Small intestine (tissue), 7 donors: ENCODE data around the gene OAS1. TPM values are rescaled to one million over a fixed set of nuclear protein-coding genes. Genes with fewer than 3 reads are reported as not detected.
"Not testable (repeated sequence)": the region's sequence is repeated elsewhere in the genome, so short reads cannot be mapped to it uniquely, and the experiment has no call there.

Source experiments
- DNase-seq, 2 donors: peaks; one replicate each; pipeline versions ENCODE4 v3.0.0 to v3.0.0-alpha.2; 2013
- FAIRE-seq: peaks from 2 replicates; lab custom pipeline; 2012; peaks lifted over from hg19 to GRCh38; lab: Jason Lieb, UNC
- H3K27ac ChIP-seq, 3 donors: one replicate each; pipeline ENCODE4 v1.5.1; 2013; ENCODE audit warnings: low read length in 2 of 3, mild to moderate bottlenecking in 2 of 3, control low read depth in 1 of 3, inconsistent platforms in 1 of 3, low read depth in 1 of 3, moderate library complexity in 1 of 3
- H3K27me3 ChIP-seq, 3 donors: one replicate each; pipeline ENCODE4 v1.6.1; 2013; ENCODE audit warnings: low read length in 3 of 3, inconsistent platforms in 1 of 3; ENCODE audit not compliant: control insufficient read depth in 3 of 3, insufficient read depth in 3 of 3
- H3K36me3 ChIP-seq, 3 donors: one replicate each; pipeline ENCODE4 v1.6.1; 2013; ENCODE audit warnings: low read length in 3 of 3, inconsistent platforms in 1 of 3, low read depth in 1 of 3, mild to moderate bottlenecking in 1 of 3, moderate library complexity in 1 of 3; ENCODE audit not compliant: control insufficient read depth in 3 of 3, insufficient read depth in 2 of 3
- H3K4me1 ChIP-seq, 3 donors: one replicate each; pipeline ENCODE4 v1.6.1; 2013; ENCODE audit warnings: low read length in 2 of 3, inconsistent platforms in 1 of 3, low read depth in 1 of 3, mild to moderate bottlenecking in 1 of 3, moderate library complexity in 1 of 3; ENCODE audit not compliant: control insufficient read depth in 3 of 3, insufficient read depth in 2 of 3
- H3K4me3 ChIP-seq, 3 donors: one replicate each; pipeline ENCODE4 v1.5.1; 2013; ENCODE audit warnings: low read length in 3 of 3, control low read depth in 1 of 3, inconsistent platforms in 1 of 3, low read depth in 1 of 3, mild to moderate bottlenecking in 1 of 3, moderate library complexity in 1 of 3
- H3K9me3 ChIP-seq, 2 donors: one replicate each; pipeline ENCODE4 v1.6.1; 2013; ENCODE audit warnings: low read depth in 1 of 2, low read length in 1 of 2; ENCODE audit not compliant: control insufficient read depth in 2 of 2, insufficient read depth in 1 of 2
- WGBS, 3 donors: extraction: QIAGEN DNeasy Blood & Tissue Kit; methylation state at CpG; one replicate each; pipeline ENCODE4 v1.1.7; 2013; 5-methylcytosine and 5-hydroxymethylcytosine counted together
- polyA plus RNA-seq, 4 donors: library from polyadenylated mRNA; stranded (reverse) in 3 of 4; unstranded in 1 of 4; fragments of 200-250 nt in 3 of 4; fragments of 120-200 nt in 1 of 4; gene quantifications; one replicate each; pipeline versions ENCODE4 v1.2.1 to v1.2.3, GENCODE V29; 2013
- donor health status: healthy with polysubstance abuse.
- donor health status: control.
- donor health status: control.
- donor health status: Bipolar disorder and iron deficiency.
- donor health status: healthy.

The OAS1 gene
- polyA plus RNA-seq, 4 donors: 21.3 to 66.9 (median 38.6) TPM

DNA sequence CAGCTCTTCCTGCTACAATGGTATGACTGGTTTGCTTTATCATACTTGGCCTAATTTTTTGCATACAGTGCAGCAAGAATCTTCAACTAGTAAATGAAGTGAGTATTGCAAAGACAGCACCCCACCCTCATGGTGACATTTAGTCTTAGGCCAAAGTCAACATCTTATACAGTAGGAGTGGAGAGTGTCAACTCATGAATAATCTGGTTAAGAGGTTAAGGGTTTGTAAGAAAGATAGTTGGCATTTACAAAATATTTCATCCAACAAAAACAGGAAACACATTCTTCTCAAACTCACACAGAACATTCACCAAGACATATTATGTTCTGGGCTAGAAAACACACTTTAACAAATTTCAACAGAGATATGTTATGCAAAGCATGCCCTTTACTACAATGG lies 2.2 kb upstream of the OAS1 start:
- Histone ChIP-seq H3K27ac (peak overlapping the region in 2 of 3 donors; percentile 32 to 37), H3K27me3 (no peaks in the 10 kb centered on the region), H3K36me3 (no peaks in the 10 kb centered on the region), H3K4me1 (peaks cover 10 to 18% (median 12%) of the 10 kb centered on the region in 3 donors), H3K4me3 (no peak overlapping the region), H3K9me3 (no peaks in the 10 kb centered on the region)
- DNase-seq (peak; percentile 28 to 65), FAIRE-seq (no peak)

- H3K27me3 ChIP-seq: no peaks in the 10 kb centered on the region
- H3K4me1 ChIP-seq: peaks cover 11 to 18% (median 12%) of the 10 kb centered on the region in 3 donors
Observed at GRCh38 chr12:112905451-112906089, 1.2 kb upstream of the OAS1 start.

DNA sequence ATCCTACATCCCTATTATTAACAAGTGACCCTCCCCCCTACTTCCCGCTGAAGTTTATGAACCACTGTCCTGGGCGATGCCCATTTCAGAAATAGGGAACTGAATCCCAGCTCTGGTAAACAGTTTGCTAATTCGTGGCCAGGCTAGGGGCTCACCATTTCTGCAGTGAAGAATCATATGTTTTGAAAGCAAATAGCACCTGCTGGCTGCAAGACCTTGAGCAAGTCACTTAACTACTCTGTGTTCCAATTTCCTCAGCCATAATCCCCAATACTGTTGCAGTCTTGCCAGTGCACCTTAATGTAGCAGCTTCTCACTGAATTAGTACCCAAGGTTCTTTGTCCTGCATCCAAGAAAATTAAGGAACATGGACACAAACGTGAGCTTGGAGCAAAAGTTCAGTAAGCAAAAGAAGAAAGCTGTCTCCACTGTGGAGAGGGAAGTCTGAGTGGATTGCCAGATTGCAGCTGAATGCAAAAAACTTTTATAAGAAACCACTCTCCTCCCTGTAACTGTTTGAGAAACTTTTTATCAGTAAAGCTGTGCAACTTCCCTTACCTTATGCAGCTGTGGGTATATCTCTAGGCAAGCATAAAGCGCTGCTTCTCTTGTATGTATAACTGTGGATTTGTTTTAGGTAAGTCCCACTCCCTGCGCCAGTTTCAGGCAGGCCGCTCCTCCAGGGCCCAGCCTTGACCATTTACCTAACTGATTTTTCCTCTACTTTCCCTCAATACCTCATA lies 824 bp downstream of the OAS1 start:
- Histone ChIP-seq H3K27ac (peak overlapping the region; percentile 84 to 97 (median 90)), H3K9me3 (peaks cover 0 to 3% of the 10 kb centered on the region in 2 donors), H3K4me1 (peaks cover 11 to 18% (median 12%) of the 10 kb centered on the region in 3 donors), H3K4me3 (peak overlapping the region; percentile 49 to 69 (median 58)), H3K27me3 (no peaks in the 10 kb centered on the region), H3K36me3 (peaks cover 0 to 5% (median 4%) of the 10 kb centered on the region in 3 donors)
- FAIRE-seq (no peak), DNase-seq (no peak)
- 37 to 46% (median 42%) methylated on average over 7 of the region's 7 CpGs for WGBS, 3 donors

More at GRCh38 chr12:112905451-112906089, 1.2 kb upstream of the OAS1 start:
- no peaks in the 10 kb centered on the region for H3K9me3 ChIP-seq
- peak in 1 of 2 donors; percentile 46 for DNase-seq
- peak overlapping the region; percentile 8 to 84 (median 72) for H3K27ac ChIP-seq
- WGBS, 3 donors: 66 to 68% (median 67%) methylated on average over 4 of the region's 4 CpGs
- peaks cover 0 to 2% (median 0%) of the 10 kb centered on the region in 3 donors for H3K36me3 ChIP-seq
- FAIRE-seq: no peak
- H3K4me3 ChIP-seq: no peak overlapping the region

DNA sequence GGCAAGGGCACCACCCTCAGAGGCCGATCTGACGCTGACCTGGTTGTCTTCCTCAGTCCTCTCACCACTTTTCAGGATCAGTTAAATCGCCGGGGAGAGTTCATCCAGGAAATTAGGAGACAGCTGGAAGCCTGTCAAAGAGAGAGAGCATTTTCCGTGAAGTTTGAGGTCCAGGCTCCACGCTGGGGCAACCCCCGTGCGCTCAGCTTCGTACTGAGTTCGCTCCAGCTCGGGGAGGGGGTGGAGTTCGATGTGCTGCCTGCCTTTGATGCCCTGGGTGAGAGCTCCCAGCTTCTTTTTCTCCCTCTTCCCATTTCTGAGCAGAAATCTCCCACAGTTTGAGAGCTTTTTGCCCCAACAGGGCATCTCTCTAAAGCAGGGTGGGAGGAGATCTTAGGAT lies 1.8 kb downstream of the OAS1 start:
- no peaks in the 10 kb centered on the region for H3K27me3 ChIP-seq
- peak overlapping the region in 1 of 3 donors; percentile 69 for H3K4me3 ChIP-seq
- peaks cover 11 to 18% (median 12%) of the 10 kb centered on the region in 3 donors for H3K4me1 ChIP-seq
- peaks cover 0 to 3% of the 10 kb centered on the region in 2 donors for H3K9me3 ChIP-seq
- FAIRE-seq (no peak), DNase-seq (no peak)
- peak overlapping the region in 2 of 3 donors; percentile 19 to 84 for H3K27ac ChIP-seq
- peaks cover 0 to 5% (median 4%) of the 10 kb centered on the region in 3 donors for H3K36me3 ChIP-seq
- WGBS, 3 donors: 49 to 61% (median 55%) methylated on average over 12 of the region's 12 CpGs

DNA sequence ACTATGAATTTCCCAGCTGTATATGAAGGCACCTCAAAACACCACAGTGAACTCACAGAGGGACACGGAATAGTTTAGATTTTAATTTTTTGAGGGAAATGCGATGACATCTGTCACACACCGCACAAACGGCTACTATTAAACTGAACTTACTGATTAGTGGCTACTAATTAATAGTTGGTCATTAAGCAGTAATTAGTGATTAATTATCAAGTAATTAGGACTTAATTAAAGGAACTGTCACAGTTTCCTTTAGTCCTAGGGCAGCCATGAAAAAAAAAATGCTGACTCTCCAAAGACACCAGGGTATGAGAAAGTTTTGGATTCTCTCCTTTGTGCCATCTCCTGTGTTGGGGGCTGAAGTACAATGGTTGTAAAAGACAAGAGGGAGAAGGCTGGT lies 2.9 kb downstream of the OAS1 start:
- Histone ChIP-seq H3K9me3 (peaks cover 0 to 3% of the 10 kb centered on the region in 2 donors), H3K27ac (peak overlapping the region in 1 of 3 donors; percentile 3), H3K36me3 (peaks cover 0 to 5% (median 4%) of the 10 kb centered on the region in 3 donors), H3K27me3 (no peaks in the 10 kb centered on the region), H3K4me3 (no peak overlapping the region), H3K4me1 (peaks cover 9 to 18% (median 11%) of the 10 kb centered on the region in 3 donors)
- DNase-seq (no peak), FAIRE-seq (no peak)
- WGBS, 3 donors: 86 to 98% (median 92%) methylated on average over 4 of the region's 4 CpGs

- WGBS, 3 donors: 97 to 100% (median 97%) methylated on average over 1 of the region's 1 CpG
- Histone ChIP-seq H3K9me3 (peaks cover 0 to 3% of the 10 kb centered on the region in 2 donors), H3K36me3 (peaks cover 0 to 12% (median 10%) of the 10 kb centered on the region in 3 donors), H3K27ac (no peak overlapping the region), H3K27me3 (no peaks in the 10 kb centered on the region), H3K4me1 (peaks cover 3 to 5% (median 4%) of the 10 kb centered on the region in 3 donors), H3K4me3 (no peak overlapping the region)
- DNase-seq (no peak), FAIRE-seq (no peak)
Observed at GRCh38 chr12:112913038-112913688, 6.4 kb downstream of the OAS1 start.

DNA sequence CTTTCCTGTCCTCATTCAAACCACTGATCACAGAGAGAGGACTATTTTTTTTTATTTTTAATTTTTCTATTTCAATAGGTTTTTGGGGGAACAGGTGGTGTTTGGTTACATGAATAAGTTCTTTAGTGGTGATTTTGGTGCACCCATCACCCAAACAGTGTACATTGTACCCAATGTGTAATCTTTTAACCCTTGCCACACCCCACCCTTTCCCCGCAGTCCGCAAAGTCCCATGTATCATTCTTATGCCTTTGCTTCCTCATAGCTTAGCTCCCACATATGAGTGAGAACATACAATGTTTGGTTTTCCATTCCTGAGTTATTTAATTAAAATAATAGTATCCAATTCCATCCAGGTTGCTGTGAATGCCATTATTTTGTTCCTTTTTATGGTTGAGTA lies 7.1 kb downstream of the OAS1 start:
- not testable (repeated sequence) for FAIRE-seq, H3K9me3 ChIP-seq, H3K27ac ChIP-seq, H3K4me1 ChIP-seq, H3K4me3 ChIP-seq, DNase-seq, H3K27me3 ChIP-seq
- 52 to 89% (median 83%) methylated on average over 2 of the region's 2 CpGs for WGBS, 3 donors
- H3K36me3 ChIP-seq: peaks cover 0 to 14% (median 12%) of the 10 kb centered on the region in 3 donors

GRCh38 chr12:112916270-112916669 lies 9.5 kb downstream of the OAS1 start:
- Histone ChIP-seq H3K9me3 (peaks cover 0 to 3% of the 10 kb centered on the region in 2 donors), H3K36me3 (peaks cover 0 to 18% (median 15%) of the 10 kb centered on the region in 3 donors), H3K4me1 (peaks cover 0 to 3% (median 0%) of the 10 kb centered on the region in 3 donors), H3K27me3 (no peaks in the 10 kb centered on the region), H3K27ac (peak overlapping the region in 1 of 3 donors; percentile 50), H3K4me3 (no peak overlapping the region)
- DNase-seq: peak; percentile 30 to 63
- FAIRE-seq: no peak
- WGBS, 3 donors: 34 to 46% (median 45%) methylated on average over 5 of the region's 5 CpGs
